ENCODE results near the gene EMC8. TPM values are rescaled to one million over a fixed set of nuclear protein-coding genes. Genes with fewer than 3 reads are reported as not detected.
"Not testable (repeated sequence)": the region's sequence is repeated elsewhere in the genome, so short reads cannot be mapped to it uniquely, and the experiment has no call there.

EMC8 gene
- polyA plus RNA-seq, 3 donors, result 34.0 to 34.9 (median 34.0) TPM

DNA sequence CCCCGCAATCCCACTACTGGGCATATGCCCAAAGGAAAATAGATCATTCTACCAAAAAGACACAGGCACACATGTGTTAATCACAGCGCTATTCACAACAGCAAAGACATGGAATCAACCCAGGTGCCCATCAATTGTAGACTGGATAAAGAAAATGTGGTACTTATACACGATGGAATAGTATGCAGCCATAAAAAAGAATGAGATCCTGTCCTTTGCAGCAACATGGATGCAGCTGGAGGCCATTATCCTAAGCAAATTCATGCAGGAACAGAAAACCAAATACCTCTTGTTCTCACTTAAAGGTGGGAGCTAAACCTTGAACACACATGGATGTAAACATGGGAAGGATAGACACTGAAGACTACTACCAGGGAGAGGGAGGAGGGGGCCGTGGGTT lies 38.3 kb upstream of the EMC8 start:
- DNase-seq, result not testable (repeated sequence)

DNA sequence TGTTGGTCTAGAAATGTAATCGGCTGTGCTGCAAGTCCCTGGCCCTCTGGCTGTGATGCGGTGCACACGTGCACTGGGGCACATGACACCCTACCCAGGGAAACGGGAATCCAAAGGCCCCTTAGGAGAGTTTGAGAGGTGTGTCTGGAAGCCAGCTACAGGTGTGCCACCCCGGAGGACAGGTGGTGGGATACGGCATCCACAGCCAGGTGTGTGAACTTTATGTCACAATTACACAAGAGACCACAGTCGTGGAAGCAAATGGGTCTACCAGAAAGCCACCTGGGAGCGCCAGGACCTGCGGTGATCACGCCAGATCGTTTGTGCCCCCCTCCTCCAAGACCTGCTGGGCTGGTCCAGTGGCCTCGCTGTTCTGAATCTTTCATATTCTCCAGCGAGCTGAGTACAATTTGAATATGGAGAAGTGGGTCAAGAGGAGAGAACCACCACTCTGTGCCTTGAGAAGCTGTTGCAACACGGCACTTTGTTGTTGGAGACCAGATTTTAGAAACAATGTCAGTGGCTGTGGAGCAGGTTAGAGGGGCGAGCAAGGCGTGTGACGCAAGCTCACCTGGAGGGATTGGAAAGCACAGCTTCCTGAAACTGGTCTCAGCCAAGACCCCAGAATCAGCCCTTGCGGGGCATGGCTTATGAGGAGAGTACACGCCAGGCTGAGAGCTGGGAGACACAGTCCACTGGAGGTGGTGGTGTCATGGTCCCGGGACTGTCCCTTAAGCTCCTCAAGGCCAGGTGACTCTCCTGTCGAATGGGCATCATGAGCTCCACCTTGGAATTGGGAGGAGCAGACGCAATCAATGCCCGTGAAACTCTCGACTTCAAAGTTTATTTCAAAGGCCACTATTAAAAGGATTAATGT lies 37.6 kb upstream of the EMC8 start:
- no peak for DNase-seq

GRCh38 chr16:85835956-85836705 lies 36.8 kb upstream of the EMC8 start:
- no peak for DNase-seq

- no peak for DNase-seq
These were observed 35.9 kb upstream of the EMC8 start for GRCh38 chr16:85835227-85835751.

DNA sequence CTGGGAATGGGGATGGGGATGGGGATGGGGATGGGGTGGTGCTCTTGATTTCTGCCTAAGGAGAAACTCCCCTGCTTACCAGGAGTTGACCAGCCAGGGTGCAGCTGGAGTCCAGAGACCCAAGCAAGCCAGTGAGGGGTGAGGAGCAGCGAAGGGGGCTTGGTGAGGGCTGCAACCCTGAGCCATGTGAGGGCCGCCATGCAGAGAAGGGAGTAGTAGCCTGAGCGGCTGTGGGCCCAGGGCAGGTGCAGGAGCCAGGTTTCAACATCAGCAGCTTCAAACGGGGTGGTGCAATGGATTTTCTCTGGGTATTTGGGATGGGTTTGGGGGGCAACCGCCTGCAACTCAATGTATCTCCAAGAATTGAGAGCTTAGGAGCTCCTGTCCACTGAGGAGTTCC lies 35.4 kb upstream of the EMC8 start:
- DNase-seq, result no peak

- DNase-seq, result no peak
These were observed 34.0 kb upstream of the EMC8 start for GRCh38 chr16:85833219-85833920.

DNA sequence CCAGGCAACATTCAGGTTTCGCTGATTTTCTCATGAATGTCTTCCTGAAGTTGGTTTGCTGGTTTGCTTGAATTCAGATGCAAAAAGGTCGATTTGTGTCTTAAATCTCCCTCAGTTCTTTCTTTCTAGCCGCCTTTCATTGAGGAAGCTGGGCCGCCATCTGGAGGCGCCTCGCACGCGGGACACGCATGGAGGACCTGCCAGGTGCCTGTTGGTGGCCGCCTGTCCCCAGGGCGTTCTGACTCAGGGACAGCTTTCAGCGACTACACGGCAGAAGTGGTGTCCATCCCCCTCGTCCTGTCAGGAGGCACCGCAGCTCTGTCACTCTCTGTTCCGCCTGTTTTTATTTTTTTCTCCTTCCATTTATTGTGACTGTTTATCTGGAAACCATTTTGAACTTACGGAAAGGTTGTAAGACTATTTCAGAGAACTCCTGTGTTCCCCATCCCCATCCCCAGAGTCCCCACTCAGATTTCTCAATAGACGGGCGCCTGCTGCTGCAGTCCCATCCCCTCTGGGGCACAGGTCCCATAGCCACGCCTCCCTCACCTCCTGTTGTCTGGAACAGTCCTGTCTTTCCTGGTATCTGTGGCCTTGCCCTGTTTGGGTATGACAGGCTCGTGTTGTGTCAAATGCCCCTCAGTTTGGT lies 33.4 kb upstream of the EMC8 start:
- DNase-seq, result no peak

DNA sequence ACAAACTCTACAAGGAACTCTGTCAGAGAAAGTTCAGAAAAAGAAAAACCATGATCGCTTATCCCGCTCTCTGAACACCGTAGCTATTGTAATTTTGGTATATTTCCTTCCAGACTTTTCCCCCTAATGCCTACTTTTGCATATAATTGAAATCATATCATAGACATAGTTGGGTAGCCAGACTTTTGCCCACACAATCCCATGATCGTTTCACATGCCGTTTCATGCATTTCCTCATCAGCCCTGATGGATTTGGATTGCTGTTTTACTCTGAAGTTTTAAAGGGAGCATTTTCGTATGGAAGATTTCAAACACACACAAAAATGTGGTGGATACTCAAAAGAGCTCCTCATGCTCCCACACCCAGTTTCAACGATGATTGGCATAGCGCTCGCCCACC lies 31.5 kb upstream of the EMC8 start:
- no peak for DNase-seq

- DNase-seq, result no peak
These were observed 30.6 kb upstream of the EMC8 start for GRCh38 chr16:85829751-85830445.

- no peak for DNase-seq
These were observed 29.9 kb upstream of the EMC8 start for GRCh38 chr16:85829171-85829719.

DNA sequence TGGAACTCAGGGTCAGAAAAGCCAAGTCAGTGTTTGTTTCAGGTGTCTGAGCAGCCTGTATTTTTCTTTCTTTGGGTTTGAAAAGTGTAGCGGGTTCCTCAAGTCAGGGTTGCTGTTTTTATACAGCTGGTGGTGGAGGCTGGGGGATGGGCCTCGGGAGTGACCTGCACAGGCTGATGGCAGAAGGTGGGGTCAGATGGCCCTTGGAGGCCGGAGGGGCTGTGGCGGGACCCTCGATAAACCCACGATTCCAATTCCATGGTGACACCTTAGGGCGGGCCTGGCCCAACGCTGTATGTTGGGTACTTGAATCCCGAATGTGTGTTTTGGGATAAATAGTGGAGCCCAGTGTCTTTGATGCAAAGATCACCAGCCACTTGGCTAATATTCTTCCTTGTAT lies 28.8 kb upstream of the EMC8 start:
- DNase-seq, result no peak

GRCh38 chr16:85826686-85827247 lies 27.4 kb upstream of the EMC8 start:
- no peak for DNase-seq

DNA sequence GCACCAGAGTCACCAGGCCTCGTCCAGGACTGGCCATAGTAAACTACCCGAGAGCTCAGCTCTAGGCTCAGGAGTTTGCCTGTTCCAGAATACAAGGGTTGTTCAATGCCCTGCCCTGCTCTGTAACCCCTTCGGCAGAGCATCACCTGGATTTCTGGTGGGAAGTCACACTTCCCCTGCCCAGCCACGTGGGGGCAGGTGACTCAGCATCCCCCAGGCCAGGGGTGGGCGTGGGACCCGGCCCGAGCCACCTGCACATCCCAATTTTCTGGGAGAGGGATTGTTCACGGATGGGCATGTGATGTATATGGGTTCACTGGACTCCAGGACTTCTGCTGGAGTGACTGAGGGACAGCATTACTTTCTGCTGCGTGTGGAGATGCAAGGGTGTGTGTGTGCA lies 26.0 kb upstream of the EMC8 start:
- DNase-seq, result no peak

GRCh38 chr16:85824161-85825135 lies 25.1 kb upstream of the EMC8 start:
- DNase-seq, result no peak

DNA sequence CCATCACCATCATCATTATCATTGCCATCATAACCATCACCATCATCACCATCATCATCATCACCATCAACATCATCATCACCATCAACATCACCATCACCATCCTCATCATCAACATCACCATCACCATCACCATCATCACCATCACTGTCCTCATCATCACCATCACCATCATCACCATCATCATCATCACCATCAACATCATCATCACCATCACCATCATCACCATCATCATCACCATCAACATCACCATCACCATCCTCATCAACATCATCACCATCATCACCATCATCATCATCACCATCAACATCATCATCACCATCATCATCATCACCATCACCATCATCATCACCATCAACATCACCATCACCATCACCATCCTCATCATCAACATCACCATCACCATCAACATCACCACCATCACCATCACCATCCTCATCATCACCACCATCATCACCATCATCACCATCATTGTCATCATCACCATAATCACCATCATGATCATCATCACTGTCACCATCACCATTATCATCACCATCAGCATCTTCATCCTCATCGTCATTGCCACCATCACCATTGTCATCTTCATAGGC lies 24.1 kb upstream of the EMC8 start:
- DNase-seq, result no peak

DNA sequence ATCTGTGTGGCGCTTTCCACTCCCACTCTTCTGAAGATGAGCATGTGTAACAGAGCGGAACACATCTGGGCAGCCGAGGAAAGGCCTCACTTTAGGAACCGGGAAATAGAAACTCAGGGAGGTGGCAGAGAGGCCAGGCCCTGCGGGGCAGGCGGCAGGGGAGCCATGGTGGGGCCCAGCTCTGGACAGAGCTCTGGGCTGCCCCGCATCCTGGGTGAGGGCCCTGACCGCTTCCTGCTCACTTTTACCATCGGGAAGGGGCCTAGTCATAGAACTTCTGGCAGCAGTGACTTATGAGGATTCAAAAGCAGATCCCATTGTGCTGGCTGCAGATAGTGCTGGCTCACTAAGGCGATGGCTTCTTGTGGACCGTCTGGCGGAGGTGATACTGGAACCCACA lies 22.8 kb upstream of the EMC8 start:
- no peak for DNase-seq

DNA sequence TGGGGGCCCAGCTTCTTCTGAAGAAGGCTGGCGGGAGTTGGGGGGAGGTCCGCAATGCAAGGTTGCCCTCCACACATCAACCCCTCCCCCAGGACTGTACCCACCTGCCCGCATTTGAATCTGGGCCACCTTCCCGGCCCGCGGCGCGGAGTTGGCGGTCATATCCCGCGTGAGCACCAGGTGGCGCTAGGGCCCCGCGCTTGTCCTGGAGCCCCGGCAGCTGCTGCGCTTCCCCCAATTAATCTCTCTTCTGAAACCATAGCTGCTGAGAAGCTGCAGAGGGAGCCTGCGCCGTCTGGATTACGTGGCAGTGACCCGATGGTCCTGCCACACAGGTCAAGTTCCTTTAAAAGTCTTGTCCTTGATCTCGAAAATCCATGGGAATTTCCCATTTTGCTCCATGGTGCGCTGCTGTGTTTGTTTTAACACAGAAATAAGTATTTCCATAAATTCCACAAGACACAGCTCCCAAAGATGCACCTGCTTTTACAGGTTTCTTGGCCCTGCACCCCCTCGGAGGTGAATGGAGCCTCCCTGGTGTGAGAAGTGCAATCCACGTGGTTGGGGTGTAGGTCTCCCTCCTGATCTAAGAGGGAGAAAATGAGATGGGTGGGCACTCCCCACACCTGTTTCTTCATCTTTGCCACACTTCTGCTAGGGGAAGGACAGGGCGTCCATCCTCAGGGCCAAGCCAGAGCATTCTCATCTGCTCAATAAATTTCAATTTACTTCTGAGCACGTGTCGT lies 22.2 kb upstream of the EMC8 start:
- DNase-seq, result peak; percentile 68

Data from renal pelvis (tissue), 4 donors.